C4-2B (cell line): Measurements from ENCODE around the gene DLG2.

ENCODE experiments used
- CTCF ChIP-seq: fragments of 450-650 bp; conservative IDR thresholded peaks from 2 replicates; pipeline ENCODE4 v1.5.1; 2017; ENCODE audit warnings: mild to moderate bottlenecking
- ZFX ChIP-seq: fragments of 450-650 bp; IDR thresholded peaks from 2 replicates; pipeline ENCODE4 v1.6.1; 2017

GRCh38 chr11:85526564-85526963 lies 100.6 kb downstream of the DLG2 start:
- no peak for TF ChIP-seq CTCF
- TF ChIP-seq ZFX: no peak
